Neural cell (in vitro differentiated cells): ENCODE data around the gene CLN6.

Experiments
- CTCF ChIP-seq: fragments of 450-650 bp; IDR thresholded peaks from 2 replicates; pipeline ENCODE4 v1.5.1; 2014; ENCODE audit warnings: antibody characterized with exemption, mild to moderate bottlenecking, moderate library complexity; ENCODE audit not compliant: poor library complexity, severe bottlenecking
- EZH2 ChIP-seq: fragments of 200-600, 300-800 bp; shearing (Covaris generic), sonication (generic); IDR thresholded peaks from 2 replicates; pipeline ENCODE4 v1.6.1; 2014; ENCODE audit warnings: antibody characterized with exemption, low read length, borderline replicate concordance, mild to moderate bottlenecking; ENCODE audit not compliant: insufficient read depth, poor library complexity, severe bottlenecking
- MXI1 ChIP-seq: fragments of 450-650 bp; conservative IDR thresholded peaks from 2 replicates; pipeline ENCODE4 v1.6.1; 2014; ENCODE audit warnings: antibody characterized with exemption, mild to moderate bottlenecking; ENCODE audit not compliant: poor library complexity, severe bottlenecking
- POLR2AphosphoS5 ChIP-seq: IDR thresholded peaks from 2 replicates; pipeline ENCODE4 v1.6.1; 2012
- TAF1 ChIP-seq: IDR thresholded peaks from 2 replicates; pipeline ENCODE4 v1.6.1; 2012; ENCODE audit warnings: low read depth

- TF ChIP-seq CTCF (no peak), TAF1 (no peak), POLR2AphosphoS5 (no peak), EZH2 (no peak), MXI1 (no peak)
These were observed 32.5 kb upstream of the CLN6 start for GRCh38 chr15:68261980-68262379.
